Suprapubic skin (tissue), 3 donors: ENCODE data around the gene SLC25A17.

Experiments
- CTCF ChIP-seq, 2 donors: fragments of 200-600 bp in 1 of 2; fragments of 450-650 bp in 1 of 2; sonication (generic) in 1 of 2; IDR thresholded peaks; one replicate each; pipeline ENCODE4 v1.5.1; 2016 to 2019; ENCODE audit warnings: antibody characterized with exemption in 2 of 2, mild to moderate bottlenecking in 1 of 2, moderate library complexity in 1 of 2
- POLR2AphosphoS5 ChIP-seq, 3 donors: sonication (generic); formaldehyde crosslinking; IDR thresholded peaks; one replicate each; pipeline ENCODE4 v1.6.1; 2017; ENCODE audit warnings: antibody characterized with exemption in 3 of 3

GRCh38 chr22:40855979-40856512 is 36.9 kb upstream of the SLC25A17 start:
- TF ChIP-seq CTCF (IDR thresholded peaks at IDR 0.05) (no peak), POLR2AphosphoS5 (IDR thresholded peaks at IDR 0.05) (peak in 1 of 3 donors; percentile 9)
